HG03565 (cell line): ENCODE results near the gene CSMD2.

Source experiments
- ATAC-seq: cut with Tn5 transposase; IDR thresholded peaks from one replicate; pipeline ENCODE4 v1.9.1; 2021; ENCODE audit warnings: mild to moderate bottlenecking, moderate library complexity; ENCODE audit not compliant: unreplicated experiment

The CSMD2 gene

GRCh38 chr1:33623811-33624210, 541.2 kb downstream of the CSMD2 start:
- ATAC-seq = no peak

DNA sequence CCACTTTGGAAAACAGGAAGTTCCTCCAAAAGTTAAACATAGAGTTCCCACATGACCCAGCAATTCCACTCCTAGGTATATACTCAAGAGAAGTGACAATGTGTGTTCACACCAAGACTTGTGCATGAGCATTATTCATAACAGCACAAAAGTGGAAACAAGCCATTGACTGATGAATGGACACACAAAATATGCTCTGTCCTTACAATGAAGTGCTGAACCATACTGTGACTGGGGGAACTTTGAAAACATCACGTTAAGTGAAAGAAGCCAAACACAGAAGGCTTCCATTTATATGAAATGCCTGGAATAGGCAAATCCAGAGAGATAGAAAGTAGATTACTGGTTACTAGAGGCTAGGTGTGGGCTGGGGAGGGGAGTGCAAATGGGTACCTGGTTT, 542.3 kb downstream of the CSMD2 start:
- ATAC-seq = no peak

DNA sequence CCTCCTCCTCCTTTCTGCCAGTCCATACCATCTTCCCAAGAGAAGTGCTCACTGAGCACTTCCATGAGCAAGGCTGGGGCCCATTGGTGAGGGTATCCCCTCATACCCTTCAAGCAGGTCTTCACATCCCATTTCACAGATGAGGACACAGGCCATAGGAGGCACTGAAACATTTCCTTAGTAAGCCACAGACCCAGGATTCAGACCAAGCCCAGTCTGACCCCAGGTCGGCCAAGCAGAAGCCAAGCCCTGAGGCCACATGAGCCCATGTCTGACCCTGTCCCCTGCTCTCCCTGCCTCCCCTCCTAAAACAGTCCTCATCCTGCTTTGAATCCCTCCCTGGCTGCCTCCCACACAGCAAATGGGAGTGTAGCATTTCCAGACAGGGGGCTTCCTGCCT, 546.4 kb downstream of the CSMD2 start:
- ATAC-seq = no peak

DNA sequence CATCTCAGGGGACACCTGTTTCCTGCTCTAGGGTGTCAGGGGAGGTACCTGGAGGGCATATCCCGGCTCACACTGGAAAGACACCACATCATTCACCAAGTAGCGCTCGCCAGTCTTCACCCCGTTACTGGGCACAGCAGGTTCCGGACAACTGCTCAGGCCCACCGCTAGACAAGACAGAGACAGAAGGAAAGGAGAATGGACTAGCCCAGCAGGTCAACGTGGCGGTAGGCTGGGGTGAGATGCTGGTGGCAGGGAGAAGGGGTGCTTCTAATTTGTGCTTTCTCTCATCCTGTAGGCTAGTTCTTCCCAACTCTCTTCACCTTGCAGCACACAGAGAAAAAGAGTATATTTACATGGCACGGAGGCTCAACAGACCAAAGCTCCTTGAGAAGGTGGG, 547.6 kb downstream of the CSMD2 start:
- ATAC-seq = no peak

DNA sequence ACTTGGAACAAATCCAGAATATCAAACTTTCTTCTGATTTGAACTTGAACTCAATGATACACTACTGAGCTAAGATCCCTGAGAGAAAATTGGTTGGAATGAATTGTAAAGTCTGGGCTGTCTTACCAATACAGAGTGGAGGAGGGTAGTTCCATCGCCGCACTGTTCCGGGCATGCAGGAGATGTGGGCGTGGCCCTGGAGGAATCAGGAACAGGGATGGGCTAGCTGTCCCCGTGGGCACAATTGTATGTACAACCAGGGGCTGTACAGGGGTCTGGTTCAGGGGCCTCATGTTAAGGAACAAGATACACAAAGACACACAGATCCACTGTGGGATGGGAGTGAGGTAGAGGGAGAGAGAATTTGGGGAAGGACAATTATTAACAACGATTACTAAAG, 548.2 kb downstream of the CSMD2 start:
- no peak for ATAC-seq

DNA sequence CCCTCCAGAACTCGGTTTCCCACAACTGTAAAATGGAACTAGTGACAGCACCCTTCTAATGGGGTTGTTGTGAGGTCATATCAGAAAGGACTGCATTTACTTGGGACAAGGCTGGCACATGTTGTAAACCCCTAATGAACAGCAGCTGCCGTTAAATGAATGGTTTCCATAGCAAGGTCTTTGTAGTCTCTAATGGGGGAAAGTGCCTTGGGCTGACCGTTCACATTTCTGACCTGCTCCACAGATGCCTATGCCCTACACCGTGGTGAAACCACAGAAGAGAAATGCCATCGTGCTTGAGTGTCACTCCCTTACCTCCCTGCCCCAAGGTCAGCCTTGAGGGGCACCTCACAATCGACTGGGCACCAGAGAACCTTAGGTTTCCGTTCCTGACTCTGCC, 549.5 kb downstream of the CSMD2 start:
- ATAC-seq = no peak

- ATAC-seq = no peak
These were observed 554.1 kb downstream of the CSMD2 start for GRCh38 chr1:33610864-33611455.

DNA sequence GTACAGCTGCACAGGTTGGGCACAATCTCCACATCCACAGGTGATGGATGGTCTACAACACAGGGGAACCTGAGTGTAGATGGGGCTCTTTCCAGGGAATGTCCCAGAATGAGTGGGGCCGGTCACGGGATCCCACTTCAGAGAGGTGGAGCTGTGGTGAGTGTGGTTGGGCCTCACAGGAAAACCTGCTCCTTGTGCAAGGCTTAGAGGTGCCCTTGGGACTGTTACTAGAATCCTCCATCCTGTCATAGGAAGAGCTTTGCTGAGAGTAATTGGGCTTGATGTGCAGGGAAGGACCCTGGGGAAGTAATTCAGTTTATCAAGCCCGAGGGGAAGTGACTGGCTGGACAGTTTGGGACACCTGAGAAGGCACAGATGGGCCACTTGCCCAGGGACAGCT, 554.6 kb downstream of the CSMD2 start:
- ATAC-seq = no peak

- no peak for ATAC-seq
These were observed 555.3 kb downstream of the CSMD2 start for GRCh38 chr1:33609739-33610138.

- no peak for ATAC-seq
These were observed 556.1 kb downstream of the CSMD2 start for GRCh38 chr1:33608825-33609400.

- ATAC-seq = no peak
These were observed 557.5 kb downstream of the CSMD2 start for GRCh38 chr1:33607444-33608005.

DNA sequence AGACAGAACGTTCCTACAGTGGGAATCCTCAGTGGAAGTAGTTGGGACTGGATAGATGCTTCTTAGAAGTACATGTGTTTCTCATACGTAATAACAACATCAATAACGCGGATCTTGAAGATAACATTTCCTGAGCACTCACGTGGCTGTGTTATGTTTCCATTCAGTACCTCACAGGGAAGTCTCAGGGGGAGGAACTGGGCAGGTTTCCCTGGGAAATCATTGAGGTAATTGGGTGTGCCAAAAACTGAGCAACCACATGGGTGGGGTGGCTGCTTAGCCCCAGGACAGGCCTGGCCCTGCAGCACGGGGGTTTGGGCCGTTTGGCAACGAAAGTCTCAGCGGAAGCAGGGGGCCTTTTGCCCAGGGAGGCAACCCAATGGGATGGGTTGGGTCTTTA, 558.8 kb downstream of the CSMD2 start:
- ATAC-seq = no peak

GRCh38 chr1:33602271-33602670, 562.8 kb downstream of the CSMD2 start:
- ATAC-seq = no peak

DNA sequence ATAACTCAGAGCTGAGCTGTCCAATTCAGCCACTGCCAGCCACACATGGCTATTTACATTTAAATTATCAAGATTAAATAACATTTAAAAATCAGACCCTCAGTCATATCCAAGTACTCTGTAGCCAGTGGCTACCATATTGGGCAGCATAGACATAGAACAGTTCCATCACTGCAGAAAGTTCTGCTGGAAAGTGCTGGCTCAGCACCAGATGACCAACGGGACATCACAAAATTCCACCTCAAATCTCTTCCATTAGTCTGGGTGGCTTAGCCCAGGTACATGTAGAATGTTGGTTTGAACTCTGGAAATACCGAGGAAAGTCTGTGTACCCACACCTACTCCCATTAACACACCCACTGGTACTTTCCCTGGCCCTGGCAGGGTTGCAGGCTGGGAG, 563.3 kb downstream of the CSMD2 start:
- ATAC-seq = no peak

- ATAC-seq = no peak
These were observed 565.4 kb downstream of the CSMD2 start for GRCh38 chr1:33599516-33600115.

- ATAC-seq = no peak
These were observed 576.3 kb downstream of the CSMD2 start for GRCh38 chr1:33588726-33589125.

DNA sequence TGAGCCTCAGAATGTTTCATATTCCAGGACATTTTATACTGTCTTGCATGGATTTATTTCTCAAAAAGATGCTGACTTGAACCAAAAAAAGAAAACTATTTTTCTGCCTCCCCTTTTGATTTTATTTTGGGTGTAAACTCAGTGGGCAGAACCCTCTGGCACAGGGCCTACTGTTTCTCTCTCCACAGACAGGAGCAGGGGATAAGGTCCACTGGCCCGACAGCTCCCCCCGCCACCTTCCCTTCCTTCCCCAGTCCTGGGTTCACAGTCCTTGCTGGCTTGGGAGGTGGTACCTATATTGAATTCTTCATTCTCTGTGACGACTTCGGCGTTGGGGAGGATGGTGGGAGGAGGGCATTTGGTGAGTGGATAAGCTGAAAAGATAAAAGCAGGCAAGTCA, 578.2 kb downstream of the CSMD2 start:
- no peak for ATAC-seq

GRCh38 chr1:33586106-33586505, 578.9 kb downstream of the CSMD2 start:
- no peak for ATAC-seq

DNA sequence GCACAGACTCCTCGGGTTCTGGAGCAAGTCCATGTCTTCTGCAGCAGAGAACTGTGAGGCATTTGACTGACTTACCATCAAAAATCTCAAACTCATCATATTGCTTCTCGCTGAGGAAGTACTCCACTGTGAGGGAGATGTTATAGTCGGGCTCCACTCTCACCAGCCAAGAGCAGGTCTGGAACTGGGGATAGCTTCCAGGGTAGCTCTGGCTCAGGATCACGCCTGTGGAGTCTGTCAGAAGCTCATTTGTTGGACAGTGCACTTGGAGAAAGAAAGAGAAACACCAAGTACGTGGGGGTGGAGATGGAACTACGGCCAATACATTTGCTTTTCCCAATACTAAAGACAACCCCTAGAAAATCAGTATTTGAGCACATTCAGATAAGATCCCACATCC, 581.5 kb downstream of the CSMD2 start:
- ATAC-seq = no peak

DNA sequence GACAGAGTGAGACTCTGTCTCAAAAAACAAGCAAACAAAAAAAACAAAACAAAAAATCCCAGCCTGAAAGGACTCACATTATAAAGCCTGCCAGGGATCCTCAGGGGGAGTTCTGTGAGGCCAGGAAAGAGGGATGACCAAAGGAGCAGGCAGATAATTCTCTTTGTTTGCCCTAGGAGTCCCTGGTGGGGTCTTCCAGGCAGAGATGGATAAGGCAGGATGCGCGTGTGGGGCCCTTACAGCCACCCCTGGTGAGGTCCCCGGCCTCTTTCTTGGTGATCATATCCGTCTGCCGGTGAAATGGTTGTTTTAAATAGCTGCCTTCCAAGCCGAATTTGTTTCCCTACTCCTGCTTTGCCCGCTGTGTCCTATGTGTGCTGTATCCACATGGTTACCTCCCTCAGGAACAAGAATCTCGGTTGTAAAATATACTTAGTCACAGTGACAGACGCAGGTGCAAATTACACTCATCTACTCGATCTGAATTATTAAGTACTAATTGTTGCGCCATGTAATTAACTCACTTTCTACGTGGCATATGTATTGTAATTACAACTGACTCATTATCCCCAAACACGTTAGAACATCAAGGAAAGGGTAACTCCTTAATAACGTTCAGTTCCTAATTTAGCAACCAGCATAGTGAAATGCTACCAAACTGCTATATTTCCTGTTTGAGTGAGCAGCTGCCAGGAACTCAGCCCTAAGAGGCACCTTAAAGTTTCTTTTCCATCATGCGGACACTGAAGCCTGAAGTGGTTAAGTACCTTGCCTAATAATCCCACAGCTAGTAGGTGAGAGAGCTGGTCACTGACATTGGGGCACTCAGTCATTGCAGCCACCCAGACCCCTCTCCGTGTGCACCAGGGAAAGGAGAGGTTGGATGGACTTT, 586.2 kb downstream of the CSMD2 start:
- no peak for ATAC-seq

DNA sequence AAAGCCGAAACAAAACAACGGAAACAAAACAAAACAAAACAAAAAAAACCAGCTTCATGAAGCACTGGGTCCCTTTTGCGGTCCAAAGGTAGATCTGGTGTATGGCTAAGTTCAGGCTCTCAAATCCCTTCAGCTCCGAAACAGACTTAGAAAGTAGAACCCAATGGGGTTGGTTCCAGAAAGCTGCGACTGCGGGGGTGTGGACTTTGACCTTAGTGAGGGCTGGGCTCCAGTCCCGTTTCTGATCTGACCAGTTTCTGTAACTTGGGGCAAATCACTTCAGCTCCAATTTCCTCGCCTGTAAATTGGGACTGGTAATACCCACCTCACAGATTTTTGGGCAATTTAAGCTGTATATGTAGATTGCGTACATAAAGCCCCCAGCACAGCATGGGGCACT, 587.4 kb downstream of the CSMD2 start:
- ATAC-seq = no peak
